ENCODE data around the gene CCDC68. TPM values are rescaled to one million over a fixed set of nuclear protein-coding genes. Genes with fewer than 3 reads are reported as not detected.

Gene CCDC68
- total RNA-seq, 2 donors from 2014 or later = 4.9 to 5.4 TPM

Other genes with a start within 250 kb of the CCDC68 start
- gene RAB27B, start 131.0 kb downstream of the CCDC68 start, total RNA-seq = 1 to 10 TPM in 1 of 2 donors, under 1 TPM in 1; 0.16 to 1.0 TPM

Measured in left cardiac atrium (tissue), 2 donors.